ENCODE data around the gene MSX2.

Gene MSX2

DNA sequence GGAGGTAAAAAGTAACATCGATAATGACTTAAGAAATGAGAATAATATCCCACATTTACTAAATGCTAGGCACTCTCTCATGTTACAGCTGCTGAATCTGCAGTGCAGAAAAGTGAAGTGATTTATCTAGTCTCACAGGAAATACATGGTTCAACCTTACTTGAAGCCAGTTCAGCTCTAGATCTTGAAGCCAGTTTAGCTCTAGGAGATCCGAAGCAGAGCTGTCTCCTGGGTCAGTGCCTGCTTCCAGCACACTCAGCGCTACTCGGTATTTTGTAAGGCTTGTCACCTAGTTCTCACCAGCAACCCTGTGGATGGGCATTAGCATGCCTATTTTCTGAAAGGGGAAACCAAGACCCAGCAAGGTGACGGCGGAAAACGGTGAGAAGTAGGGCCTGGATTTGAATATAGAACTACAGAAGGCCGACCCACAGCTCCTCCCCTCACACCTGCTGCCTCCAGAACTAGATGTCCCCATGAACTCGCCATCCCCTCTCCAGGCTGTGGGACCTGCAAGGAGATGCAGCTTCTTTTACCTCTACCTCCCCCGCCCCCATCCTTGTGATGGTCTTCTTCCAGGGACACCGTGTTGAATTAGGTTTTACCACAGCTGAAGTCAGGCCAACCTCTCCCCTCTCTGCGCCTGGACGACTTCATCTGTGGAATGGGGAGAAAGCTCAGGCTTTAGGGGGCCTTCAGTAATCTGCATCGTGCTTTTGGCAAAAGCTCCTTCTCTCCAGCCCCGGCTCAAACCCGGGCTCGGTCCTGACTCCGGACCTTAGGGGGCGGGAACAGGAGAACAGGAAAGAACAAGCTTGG lies 4.4 kb upstream of the MSX2 start:
- no peaks in the 10 kb centered on the region for H3K27me3 ChIP-seq (ENCODE audit: insufficient read depth, low read length)
- no peak for TF ChIP-seq EZH2 (IDR thresholded peaks at IDR 0.05; ENCODE audit: borderline replicate concordance, low read length)
- TF ChIP-seq, protein P1, sequence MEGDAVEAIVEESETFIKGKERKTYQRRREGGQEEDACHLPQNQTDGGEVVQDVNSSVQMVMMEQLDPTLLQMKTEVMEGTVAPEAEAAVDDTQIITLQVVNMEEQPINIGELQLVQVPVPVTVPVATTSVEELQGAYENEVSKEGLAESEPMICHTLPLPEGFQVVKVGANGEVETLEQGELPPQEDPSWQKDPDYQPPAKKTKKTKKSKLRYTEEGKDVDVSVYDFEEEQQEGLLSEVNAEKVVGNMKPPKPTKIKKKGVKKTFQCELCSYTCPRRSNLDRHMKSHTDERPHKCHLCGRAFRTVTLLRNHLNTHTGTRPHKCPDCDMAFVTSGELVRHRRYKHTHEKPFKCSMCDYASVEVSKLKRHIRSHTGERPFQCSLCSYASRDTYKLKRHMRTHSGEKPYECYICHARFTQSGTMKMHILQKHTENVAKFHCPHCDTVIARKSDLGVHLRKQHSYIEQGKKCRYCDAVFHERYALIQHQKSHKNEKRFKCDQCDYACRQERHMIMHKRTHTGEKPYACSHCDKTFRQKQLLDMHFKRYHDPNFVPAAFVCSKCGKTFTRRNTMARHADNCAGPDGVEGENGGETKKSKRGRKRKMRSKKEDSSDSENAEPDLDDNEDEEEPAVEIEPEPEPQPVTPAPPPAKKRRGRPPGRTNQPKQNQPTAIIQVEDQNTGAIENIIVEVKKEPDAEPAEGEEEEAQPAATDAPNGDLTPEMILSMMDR (IDR thresholded peaks at IDR 0.05; ENCODE audit: low read length) = no peak

DNA sequence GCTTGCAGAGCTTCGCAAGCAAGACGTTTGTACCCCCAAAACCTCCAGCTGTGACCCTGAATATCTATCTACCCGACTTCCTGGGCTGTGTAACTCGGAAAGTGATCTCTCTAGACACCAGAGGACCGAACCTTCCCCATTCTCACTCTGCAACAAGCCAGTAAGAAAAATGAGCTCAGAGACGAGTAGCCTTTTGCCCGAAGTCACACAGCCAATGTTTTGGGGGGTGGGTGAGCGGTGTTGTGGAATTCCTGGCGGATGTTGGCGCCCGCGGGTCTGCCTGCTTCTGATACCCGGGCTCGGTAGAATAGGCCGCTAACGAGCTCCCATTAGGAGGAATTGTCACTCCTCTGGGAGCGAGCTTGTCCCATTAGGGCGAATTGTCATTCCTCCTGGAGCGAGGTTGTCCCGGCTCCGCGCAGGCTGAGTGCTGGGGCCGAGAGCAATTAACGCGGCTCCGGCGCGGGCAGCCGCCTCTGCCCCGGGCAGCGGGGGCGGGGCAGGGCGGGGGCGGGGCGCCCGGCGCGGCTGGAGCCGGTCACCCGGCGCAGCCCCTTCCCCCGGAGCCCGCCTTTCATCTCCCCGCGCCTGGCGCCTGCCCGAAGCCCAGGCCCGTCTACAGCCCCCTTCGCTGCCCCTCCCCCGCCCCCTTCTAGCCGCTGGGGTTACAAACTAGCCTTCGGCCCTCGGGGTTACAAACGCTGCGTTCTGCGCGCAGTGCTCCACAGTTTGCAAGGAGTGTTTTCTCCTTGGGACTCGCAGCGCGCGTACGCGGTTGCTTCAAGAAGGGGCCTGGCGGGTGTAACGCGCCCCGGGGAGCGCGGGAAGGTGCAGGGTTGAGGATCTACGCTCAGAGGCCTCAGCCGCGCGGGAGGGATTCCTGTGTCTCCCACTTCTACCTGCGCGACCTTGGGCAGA lies 3.5 kb upstream of the MSX2 start:
- H3K4me3 ChIP-seq (ENCODE audit: low read depth, low read length, poor library complexity, severe bottlenecking) = no peak overlapping the region

More for the DNA sequence above, 4.4 kb upstream of the MSX2 start:
- Histone ChIP-seq H3F3A (ENCODE audit: insufficient read depth, low read length) (no peaks in the 10 kb centered on the region), H3K79me2 (ENCODE audit: insufficient read depth, low read length) (no peaks in the 10 kb centered on the region), H4K20me1 (ENCODE audit: insufficient read depth, low read length) (no peaks in the 10 kb centered on the region), H3K36me3 (ENCODE audit: insufficient read depth, low read length) (no peaks in the 10 kb centered on the region), H3K9me3 (ENCODE audit: low read length) (no peaks in the 10 kb centered on the region), H3K9me2 (ENCODE audit: low read depth, low read length) (no peaks in the 10 kb centered on the region), H3K4me1 (ENCODE audit: insufficient read depth, low read length, severe bottlenecking) (no peaks in the 10 kb centered on the region), H3K4me2 (ENCODE audit: low read length) (no peak overlapping the region), H3K9ac (ENCODE audit: low read length) (no peak overlapping the region), H3K4me3 (ENCODE audit: low read depth, low read length, poor library complexity, severe bottlenecking) (no peak overlapping the region), H2AFZ (ENCODE audit: low read length) (no peak overlapping the region), H3K27ac (ENCODE audit: low read depth, low read length, poor library complexity, severe bottlenecking) (no peak overlapping the region)

More for the DNA sequence above, 3.5 kb upstream of the MSX2 start:
- no peaks in the 10 kb centered on the region for H3K4me1 ChIP-seq (ENCODE audit: insufficient read depth, low read length, severe bottlenecking)
- H3K79me2 ChIP-seq (ENCODE audit: insufficient read depth, low read length) = no peaks in the 10 kb centered on the region
- no peaks in the 10 kb centered on the region for H3F3A ChIP-seq (ENCODE audit: insufficient read depth, low read length)
- H3K9me2 ChIP-seq (ENCODE audit: low read depth, low read length) = no peaks in the 10 kb centered on the region
- no peak overlapping the region for H3K9ac ChIP-seq (ENCODE audit: low read length)
- no peaks in the 10 kb centered on the region for H4K20me1 ChIP-seq (ENCODE audit: insufficient read depth, low read length)
- no peak overlapping the region for H3K27ac ChIP-seq (ENCODE audit: low read depth, low read length, poor library complexity, severe bottlenecking)
- H3K4me2 ChIP-seq (ENCODE audit: low read length) = no peak overlapping the region
- H2AFZ ChIP-seq (ENCODE audit: low read length) = no peak overlapping the region
- no peaks in the 10 kb centered on the region for H3K36me3 ChIP-seq (ENCODE audit: insufficient read depth, low read length)
- TF ChIP-seq EZH2 (IDR thresholded peaks at IDR 0.05; ENCODE audit: borderline replicate concordance, low read length) = no peak
- TF ChIP-seq, protein P1 (IDR thresholded peaks at IDR 0.05; ENCODE audit: low read length) = no peak
- H3K27me3 ChIP-seq (ENCODE audit: insufficient read depth, low read length) = no peaks in the 10 kb centered on the region
- H3K9me3 ChIP-seq (ENCODE audit: low read length) = no peaks in the 10 kb centered on the region

Data from OCI-LY1 (cell line).